ENCODE results near the gene RFPL1. TPM values are rescaled to one million over a fixed set of nuclear protein-coding genes. Genes with fewer than 3 reads are reported as not detected.
"Not testable (repeated sequence)": the region's sequence is repeated elsewhere in the genome, so short reads cannot be mapped to it uniquely, and the experiment has no call there.

The RFPL1 gene
- polyA plus RNA-seq, 5 donors, result 0.12 to 0.38 TPM; not detected in 3

DNA sequence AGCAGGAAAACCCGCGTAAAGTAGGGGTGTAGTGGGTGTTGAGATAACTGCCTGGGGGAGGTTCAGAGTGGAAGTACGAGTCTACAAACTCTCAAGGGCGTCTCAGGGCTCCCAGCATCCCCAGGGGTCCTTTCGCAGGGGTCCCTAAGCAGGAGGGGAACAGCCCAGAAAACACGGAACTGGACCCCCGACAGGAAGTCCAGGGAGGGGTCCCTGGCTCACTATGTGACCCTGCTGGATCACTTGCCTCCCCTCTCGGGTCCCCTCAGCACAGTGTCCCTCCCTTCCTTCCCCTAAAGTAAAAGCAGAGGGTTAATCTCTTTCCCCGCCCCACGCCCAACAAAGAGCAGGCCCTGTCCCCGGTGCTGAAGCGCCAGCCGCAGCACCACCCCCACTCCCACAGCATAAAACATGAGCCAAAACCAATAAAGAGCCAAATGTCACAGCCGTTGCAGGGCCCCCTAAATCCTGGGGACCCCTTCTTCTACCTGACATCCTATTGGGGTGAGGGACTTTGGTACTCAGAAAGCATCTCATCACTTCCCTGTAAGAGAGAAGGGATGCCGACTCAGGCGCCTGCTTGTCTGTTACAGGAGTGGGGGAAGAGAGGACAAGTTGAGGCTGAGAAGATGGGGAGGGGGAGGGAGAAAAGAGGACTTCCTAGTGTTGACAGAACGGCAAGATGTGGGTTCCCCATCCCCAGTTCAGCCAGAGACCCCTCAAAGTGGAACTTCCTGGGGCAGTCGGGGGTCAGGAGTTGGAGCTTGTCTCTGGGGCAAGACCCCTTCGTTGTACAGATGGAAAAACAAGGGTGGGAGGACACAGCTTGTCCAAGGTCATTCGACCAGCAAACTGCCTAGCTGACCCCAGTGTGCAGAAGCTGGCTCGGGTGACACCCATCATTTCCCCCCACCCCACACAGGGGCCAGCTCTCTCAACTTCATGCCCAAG, 40.2 kb downstream of the RFPL1 start:
- no peak for DNase-seq

- DNase-seq, result no peak
Observed at GRCh38 chr22:29479417-29480261, 41.3 kb downstream of the RFPL1 start, which contains the start of gene NEFH. Gene NEFH, plus strand, starts transcription at chr22:29480218. Its CDS starts 45 bp downstream, at chr22:29480263.

- DNase-seq, result no peak
Observed at GRCh38 chr22:29480262-29480511, 41.8 kb downstream of the RFPL1 start.

DNA sequence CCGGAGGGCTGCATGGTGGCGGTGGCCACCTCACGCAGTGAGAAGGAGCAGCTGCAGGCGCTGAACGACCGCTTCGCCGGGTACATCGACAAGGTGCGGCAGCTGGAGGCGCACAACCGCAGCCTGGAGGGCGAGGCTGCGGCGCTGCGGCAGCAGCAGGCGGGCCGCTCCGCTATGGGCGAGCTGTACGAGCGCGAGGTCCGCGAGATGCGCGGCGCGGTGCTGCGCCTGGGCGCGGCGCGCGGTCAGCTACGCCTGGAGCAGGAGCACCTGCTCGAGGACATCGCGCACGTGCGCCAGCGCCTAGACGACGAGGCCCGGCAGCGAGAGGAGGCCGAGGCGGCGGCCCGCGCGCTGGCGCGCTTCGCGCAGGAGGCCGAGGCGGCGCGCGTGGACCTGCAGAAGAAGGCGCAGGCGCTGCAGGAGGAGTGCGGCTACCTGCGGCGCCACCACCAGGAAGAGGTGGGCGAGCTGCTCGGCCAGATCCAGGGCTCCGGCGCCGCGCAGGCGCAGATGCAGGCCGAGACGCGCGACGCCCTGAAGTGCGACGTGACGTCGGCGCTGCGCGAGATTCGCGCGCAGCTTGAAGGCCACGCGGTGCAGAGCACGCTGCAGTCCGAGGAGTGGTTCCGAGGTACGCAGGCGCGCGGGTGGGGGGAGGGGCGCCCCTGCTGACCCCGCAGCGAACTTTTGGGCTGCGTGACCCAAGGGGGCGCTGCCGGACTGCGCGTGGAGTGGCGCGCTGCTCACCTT, 42.3 kb downstream of the RFPL1 start:
- DNase-seq, result peak; percentile 60 to 62

DNA sequence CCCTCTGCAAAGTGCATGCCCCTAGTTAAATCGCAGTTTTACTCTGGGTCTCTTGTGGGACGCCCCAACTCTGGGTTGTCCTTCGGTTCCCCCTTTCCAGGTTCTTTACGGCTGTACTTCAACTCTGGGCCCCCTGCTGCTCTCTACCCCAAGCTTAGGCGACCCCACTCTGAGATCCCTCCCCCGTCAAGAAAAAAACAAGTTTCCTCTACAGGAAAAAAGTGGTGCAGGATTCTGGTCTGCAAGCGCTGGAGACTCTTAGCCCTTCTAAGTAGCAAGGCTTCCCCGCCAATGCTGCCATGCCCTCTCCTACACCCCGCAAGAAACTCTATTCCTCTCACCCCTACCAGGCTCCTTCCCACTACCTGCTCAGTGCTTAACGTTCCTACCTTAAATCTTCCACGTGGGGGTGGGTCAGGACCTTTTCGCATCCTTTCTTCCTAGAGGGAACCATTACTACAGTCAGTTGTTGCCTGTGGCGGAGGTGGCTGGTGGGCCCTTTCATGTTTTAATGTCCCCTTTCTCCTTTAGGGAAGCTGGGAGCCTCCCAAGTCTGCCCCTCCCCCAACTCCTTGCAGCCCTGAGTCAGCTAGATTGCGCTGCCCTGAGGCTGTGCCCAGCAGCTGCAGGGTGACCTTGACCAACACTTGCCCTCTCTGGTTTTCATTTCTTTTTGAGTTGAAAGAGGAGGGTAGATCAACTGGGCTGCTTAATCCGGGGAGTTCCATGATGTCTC, 43.0 kb downstream of the RFPL1 start:
- DNase-seq, result no peak

DNA sequence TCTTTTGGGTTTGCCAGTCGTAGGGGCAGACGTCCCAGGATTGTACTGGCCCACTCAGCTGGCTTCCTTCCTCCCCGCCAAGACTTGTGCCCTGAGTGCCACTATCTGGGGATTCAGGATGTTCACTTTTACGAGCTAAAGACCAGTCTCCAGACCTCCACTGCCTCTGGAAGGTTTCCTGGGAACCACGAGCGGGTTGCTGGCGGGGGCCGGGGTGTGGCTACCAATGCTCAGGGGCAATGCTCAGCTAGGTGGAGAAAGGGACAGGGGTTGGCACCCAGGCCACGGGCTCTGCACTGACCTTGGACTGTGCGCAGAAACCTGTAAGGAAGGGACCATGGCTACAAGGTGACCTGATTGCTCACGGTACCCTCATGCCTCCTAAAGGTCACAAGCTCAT, 43.9 kb downstream of the RFPL1 start:
- no peak for DNase-seq

DNA sequence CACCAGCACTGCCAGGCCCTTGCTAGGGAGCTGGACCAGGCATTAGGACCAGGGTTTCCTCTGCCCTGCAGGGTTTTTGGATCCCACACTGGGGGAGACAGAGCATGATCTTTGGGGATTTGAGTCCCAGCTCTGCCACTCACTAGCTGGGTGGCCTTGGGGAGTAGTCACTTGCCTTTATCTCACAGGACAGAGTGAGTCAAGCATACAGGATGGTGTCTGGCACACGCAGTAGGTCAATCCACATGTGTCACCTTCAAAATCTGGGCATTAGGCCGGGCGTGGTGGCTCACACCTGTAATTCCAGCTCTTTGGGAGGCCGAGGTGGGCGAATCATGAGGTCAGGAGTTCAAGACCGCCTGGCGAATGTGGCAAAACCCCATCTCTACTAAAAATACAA, 44.3 kb downstream of the RFPL1 start:
- no peak for DNase-seq

DNA sequence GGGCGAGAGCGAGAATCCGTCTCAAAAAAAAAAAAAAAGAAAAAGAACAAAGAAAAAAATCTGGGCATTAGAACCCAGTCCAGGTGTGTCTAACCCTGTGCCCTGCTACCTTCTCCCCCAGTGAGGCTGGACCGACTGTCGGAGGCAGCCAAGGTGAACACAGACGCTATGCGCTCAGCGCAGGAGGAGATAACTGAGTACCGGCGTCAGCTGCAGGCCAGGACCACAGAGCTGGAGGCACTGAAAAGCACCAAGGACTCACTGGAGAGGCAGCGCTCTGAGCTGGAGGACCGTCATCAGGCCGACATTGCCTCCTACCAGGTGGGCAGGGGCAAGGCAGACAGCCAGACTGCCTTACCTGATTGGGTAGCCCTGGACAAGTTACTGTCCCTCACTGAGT, 44.9 kb downstream of the RFPL1 start:
- no peak for DNase-seq

DNA sequence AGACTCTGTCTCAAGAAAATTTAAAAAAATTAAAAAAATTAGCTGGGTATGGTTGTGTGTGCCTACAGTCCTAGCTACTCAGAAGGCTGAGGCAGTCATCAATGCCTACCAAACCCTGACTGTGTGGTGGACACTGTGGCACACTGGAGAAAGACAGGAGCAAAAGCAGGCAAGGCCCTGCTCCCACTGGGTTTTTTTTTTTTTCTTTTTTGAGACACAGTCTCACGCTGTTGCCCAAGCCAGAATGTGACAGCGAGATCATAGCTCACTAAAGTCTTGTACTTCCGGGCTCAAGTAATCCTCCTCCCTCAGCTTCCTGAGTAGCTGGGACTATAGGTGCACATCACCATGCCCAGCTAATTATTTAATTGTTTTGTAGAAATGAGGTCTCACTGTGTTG, 46.3 kb downstream of the RFPL1 start:
- DNase-seq, result no peak

GRCh38 chr22:29485448-29485847, 47.1 kb downstream of the RFPL1 start:
- no peak for DNase-seq

- DNase-seq, result no peak
Observed at GRCh38 chr22:29487426-29487986, 49.1 kb downstream of the RFPL1 start.

DNA sequence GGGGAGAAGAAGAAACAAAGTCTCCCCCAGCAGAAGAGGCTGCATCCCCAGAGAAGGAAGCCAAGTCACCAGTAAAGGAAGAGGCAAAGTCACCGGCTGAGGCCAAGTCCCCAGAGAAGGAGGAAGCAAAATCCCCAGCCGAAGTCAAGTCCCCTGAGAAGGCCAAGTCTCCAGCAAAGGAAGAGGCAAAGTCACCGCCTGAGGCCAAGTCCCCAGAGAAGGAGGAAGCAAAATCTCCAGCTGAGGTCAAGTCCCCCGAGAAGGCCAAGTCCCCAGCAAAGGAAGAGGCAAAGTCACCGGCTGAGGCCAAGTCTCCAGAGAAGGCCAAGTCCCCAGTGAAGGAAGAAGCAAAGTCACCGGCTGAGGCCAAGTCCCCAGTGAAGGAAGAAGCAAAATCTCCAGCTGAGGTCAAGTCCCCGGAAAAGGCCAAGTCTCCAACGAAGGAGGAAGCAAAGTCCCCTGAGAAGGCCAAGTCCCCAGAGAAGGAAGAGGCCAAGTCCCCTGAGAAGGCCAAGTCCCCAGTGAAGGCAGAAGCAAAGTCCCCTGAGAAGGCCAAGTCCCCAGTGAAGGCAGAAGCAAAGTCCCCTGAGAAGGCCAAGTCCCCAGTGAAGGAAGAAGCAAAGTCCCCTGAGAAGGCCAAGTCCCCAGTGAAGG, 50.9 kb downstream of the RFPL1 start:
- DNase-seq, result not testable (repeated sequence)

GRCh38 chr22:29491012-29491411, 52.6 kb downstream of the RFPL1 start:
- DNase-seq, result no peak

Other genes starting within 250 kb of the RFPL1 start
- 100 to 1,000 TPM in 1 of 5 donors, 10 to 100 TPM in 4; 66.2 to 124 (median 89.7) TPM for gene EMID1, start 232.7 kb upstream of the RFPL1 start, polyA plus RNA-seq (ENCODE audit: insufficient read depth in 1 of 5, insufficient read length in 5 of 5, low replicate concordance in 1 of 5)
- gene RHBDD3, start 170.6 kb upstream of the RFPL1 start, polyA plus RNA-seq (ENCODE audit: insufficient read depth in 1 of 5, insufficient read length in 5 of 5, low replicate concordance in 1 of 5), result 10 to 100 TPM; 23.2 to 48.0 (median 33.5) TPM
- gene EWSR1, start 170.3 kb upstream of the RFPL1 start, polyA plus RNA-seq (ENCODE audit: insufficient read depth in 1 of 5, insufficient read length in 5 of 5, low replicate concordance in 1 of 5), result 100 to 1,000 TPM; 313 to 369 (median 340) TPM
- gene GAS2L1, start 131.9 kb upstream of the RFPL1 start, polyA plus RNA-seq (ENCODE audit: insufficient read depth in 1 of 5, insufficient read length in 5 of 5, low replicate concordance in 1 of 5), result 10 to 100 TPM in 1 of 5 donors, 1 to 10 TPM in 4; 5.2 to 11.1 (median 7.2) TPM
- under 1 TPM in 4 of 5 donors, not detected in 1; 0.33 to 0.64 (median 0.39) TPM for gene RASL10A, start 122.9 kb upstream of the RFPL1 start, polyA plus RNA-seq (ENCODE audit: insufficient read depth in 1 of 5, insufficient read length in 5 of 5, low replicate concordance in 1 of 5)
- gene AP1B1, start 50.0 kb upstream of the RFPL1 start, polyA plus RNA-seq (ENCODE audit: insufficient read depth in 1 of 5, insufficient read length in 5 of 5, low replicate concordance in 1 of 5), result 10 to 100 TPM; 27.6 to 39.1 (median 33.7) TPM
- gene NEFH, start 41.6 kb downstream of the RFPL1 start, polyA plus RNA-seq (ENCODE audit: insufficient read depth in 1 of 5, insufficient read length in 5 of 5, low replicate concordance in 1 of 5), result 1 to 10 TPM; 3.5 to 5.6 (median 4.5) TPM
- 10 to 100 TPM; 27.2 to 45.9 (median 35.6) TPM for gene THOC5, start 115.2 kb downstream of the RFPL1 start, polyA plus RNA-seq (ENCODE audit: insufficient read depth in 1 of 5, insufficient read length in 5 of 5, low replicate concordance in 1 of 5)
- gene NIPSNAP1, start 142.5 kb downstream of the RFPL1 start, polyA plus RNA-seq (ENCODE audit: insufficient read depth in 1 of 5, insufficient read length in 5 of 5, low replicate concordance in 1 of 5), result 10 to 100 TPM; 68.7 to 80.6 (median 75.9) TPM
- 10 to 100 TPM; 19.9 to 25.3 (median 22.7) TPM for gene NF2, start 165.1 kb downstream of the RFPL1 start, polyA plus RNA-seq (ENCODE audit: insufficient read depth in 1 of 5, insufficient read length in 5 of 5, low replicate concordance in 1 of 5)